Liver (tissue), 9 donors: ENCODE measurements around the gene TUB. TPM values are rescaled to one million over a fixed set of nuclear protein-coding genes. Genes with fewer than 3 reads are reported as not detected.

Source experiments
- DNase-seq: peaks from one replicate; pipeline ENCODE4 v3.0.0-alpha.2; 2017; ENCODE audit warnings: low spot score
- H3K27ac ChIP-seq, 2 donors: one replicate each; pipeline ENCODE4 v1.7.0; 2013; ENCODE audit warnings: inconsistent platforms in 2 of 2, low read length in 2 of 2, control low read depth in 1 of 2, low read depth in 1 of 2, mild to moderate bottlenecking in 1 of 2
- H3K27me3 ChIP-seq, 4 donors: one replicate each; pipeline versions ENCODE4 v1.6.1 to v1.7.0; 2013; ENCODE audit warnings: low read length in 3 of 4, inconsistent platforms in 1 of 4, mild to moderate bottlenecking in 1 of 4, moderate library complexity in 1 of 4; ENCODE audit not compliant: control insufficient read depth in 4 of 4, insufficient read depth in 4 of 4
- H3K36me3 ChIP-seq, 4 donors: one replicate each; pipeline versions ENCODE4 v1.6.1 to v1.7.0; 2013; ENCODE audit warnings: low read length in 3 of 4, mild to moderate bottlenecking in 3 of 4, low read depth in 1 of 4, moderate library complexity in 1 of 4; ENCODE audit not compliant: control insufficient read depth in 4 of 4, insufficient read depth in 3 of 4
- H3K4me1 ChIP-seq, 4 donors: one replicate each; pipeline versions ENCODE4 v1.6.1 to v1.7.0; 2013; ENCODE audit warnings: low read length in 3 of 4, mild to moderate bottlenecking in 3 of 4, moderate library complexity in 1 of 4; ENCODE audit not compliant: control insufficient read depth in 4 of 4, insufficient read depth in 4 of 4
- H3K4me3 ChIP-seq, 3 donors: one replicate each; pipeline versions ENCODE4 v1.6.1 to v1.7.0; 2013; ENCODE audit warnings: low read length in 3 of 3, control low read depth in 1 of 3, low read depth in 1 of 3, mild to moderate bottlenecking in 1 of 3
- H3K9ac ChIP-seq, 2 donors: one replicate each; pipeline ENCODE4 v1.7.0; 2013; ENCODE audit warnings: low read length in 2 of 2, mild to moderate bottlenecking in 2 of 2, moderate library complexity in 2 of 2, control low read depth in 1 of 2, low read depth in 1 of 2
- H3K9me3 ChIP-seq, 4 donors: one replicate each; pipeline versions ENCODE4 v1.6.1 to v1.7.0; 2013; ENCODE audit warnings: low read length in 3 of 4; ENCODE audit not compliant: control insufficient read depth in 4 of 4
- ATF3 ChIP-seq: IDR thresholded peaks from 2 replicates; pipeline ENCODE4 v1.6.1; 2016; ENCODE audit warnings: antibody characterized with exemption
- CTCF ChIP-seq: fragments of 150-350 bp; IDR thresholded peaks from 2 replicates; pipeline ENCODE4 v1.5.1; 2017; ENCODE audit warnings: improper control_type of control experiment, low read depth, low read length; ENCODE audit not compliant: missing input control
- EGR1 ChIP-seq, 2 donors: IDR thresholded peaks; 2 replicates each; pipeline ENCODE4 v1.6.1; 2016 to 2018; ENCODE audit warnings: antibody characterized with exemption in 2 of 2, low read depth in 2 of 2
- FOXA1 ChIP-seq: IDR thresholded peaks from 2 replicates; pipeline ENCODE4 v1.6.1; 2016; ENCODE audit warnings: antibody characterized with exemption
- FOXA2 ChIP-seq: IDR thresholded peaks from 2 replicates; pipeline ENCODE4 v1.6.1; 2016; ENCODE audit warnings: antibody characterized with exemption
- GABPA ChIP-seq, 2 donors: IDR thresholded peaks in 1 of 2; conservative IDR thresholded peaks in 1 of 2; 2 replicates each; pipeline ENCODE4 v1.6.1; 2016; ENCODE audit warnings: antibody characterized with exemption in 2 of 2, mild to moderate bottlenecking in 1 of 2, moderate library complexity in 1 of 2
- HNF4A ChIP-seq, 2 donors: conservative IDR thresholded peaks; 2 replicates each; pipeline ENCODE4 v1.6.1; 2016; ENCODE audit warnings: antibody characterized with exemption in 2 of 2, mild to moderate bottlenecking in 2 of 2
- HNF4G ChIP-seq: IDR thresholded peaks from 2 replicates; pipeline ENCODE4 v1.6.1; 2016; ENCODE audit warnings: antibody characterized with exemption
- MAX ChIP-seq: IDR thresholded peaks from 2 replicates; pipeline ENCODE4 v1.6.1; 2016; ENCODE audit warnings: antibody characterized with exemption
- NR2F2 ChIP-seq: IDR thresholded peaks from 2 replicates; pipeline ENCODE4 v1.6.1; 2016; ENCODE audit warnings: antibody characterized with exemption
- RAD21 ChIP-seq, 2 donors: IDR thresholded peaks; 2 replicates each; pipeline ENCODE4 v1.6.1; 2016; ENCODE audit warnings: antibody characterized with exemption in 2 of 2, mild to moderate bottlenecking in 2 of 2
- REST ChIP-seq: IDR thresholded peaks from 2 replicates; pipeline ENCODE4 v1.6.1; 2016; ENCODE audit warnings: antibody characterized with exemption, mild to moderate bottlenecking
- RXRA ChIP-seq, 2 donors: IDR thresholded peaks; 2 replicates each; pipeline ENCODE4 v1.6.1; 2017 to 2018; ENCODE audit warnings: antibody characterized with exemption in 2 of 2, mild to moderate bottlenecking in 1 of 2
- SP1 ChIP-seq: IDR thresholded peaks from 2 replicates; pipeline ENCODE4 v1.6.1; 2018; ENCODE audit warnings: antibody characterized with exemption, mild to moderate bottlenecking
- TAF1 ChIP-seq: conservative IDR thresholded peaks from 2 replicates; pipeline ENCODE4 v1.6.1; 2016; ENCODE audit warnings: antibody characterized with exemption, mild to moderate bottlenecking
- YY1 ChIP-seq: IDR thresholded peaks from 2 replicates; pipeline ENCODE4 v1.6.1; 2016; ENCODE audit warnings: antibody characterized with exemption, mild to moderate bottlenecking
- ZBTB33 ChIP-seq: IDR thresholded peaks from 2 replicates; pipeline ENCODE4 v1.6.1; 2016; ENCODE audit warnings: antibody characterized with exemption
- WGBS: extraction: QIAGEN DNeasy Blood & Tissue Kit; methylation state at CpG from one replicate; pipeline ENCODE4 v1.1.7; 2013; 5-methylcytosine and 5-hydroxymethylcytosine counted together
- polyA plus RNA-seq, 2 donors: library from polyadenylated mRNA; stranded (reverse) in 1 of 2; unstranded in 1 of 2; fragments of 200-250 nt in 1 of 2; fragments of >200 nt in 1 of 2; fragmentation: Nextera tagmentation in 1 of 2; extraction: Ambion mirVana in 1 of 2; gene quantifications; one replicate each; pipeline versions ENCODE4 v1.2.1 to v1.2.3, GENCODE V29; 2013 to 2015
- total RNA-seq, 2 donors: library from RNA; depleted of rRNA; stranded (reverse); fragments of >200 nt; gene quantifications; one replicate each; pipeline ENCODE4 v1.2.3, GENCODE V29; 2014
- donor health status: healthy.
- donor health status: healthy.
- donor health status: healthy.
- donor health status: healthy.
- donor health status: healthy.

TUB gene
- total and polyA plus RNA-seq, 4 donors: 0.15 to 1.3 (median 0.66) TPM

- Histone ChIP-seq H3K4me3 (no peak overlapping the region), H3K27ac (no peak overlapping the region), H3K9me3 (no peaks in the 10 kb centered on the region), H3K9ac (no peak overlapping the region), H3K36me3 (no peaks in the 10 kb centered on the region), H3K4me1 (no peaks in the 10 kb centered on the region), H3K27me3 (peaks cover 0 to 2% (median 0%) of the 10 kb centered on the region in 4 donors)
- TF ChIP-seq ATF3 (no peak), GABPA (IDR thresholded peaks at IDR 0.05 in 1 of 2, conservative IDR thresholded peaks at IDR 0.05 in 1 of 2) (no peak), TAF1 (no peak), REST (no peak), SP1 (no peak), FOXA1 (no peak), NR2F2 (no peak), ZBTB33 (no peak), FOXA2 (no peak), MAX (no peak), RAD21 (IDR thresholded peaks at IDR 0.05) (no peak), HNF4G (no peak), RXRA (IDR thresholded peaks at IDR 0.05) (no peak)
- no peak for DNase-seq
- 71% methylated on average over 4 of the region's 4 CpGs for WGBS
Observed at GRCh38 chr11:8045839-8046238, 35.2 kb upstream of the TUB start.

GRCh38 chr11:8047382-8047781, 33.6 kb upstream of the TUB start:
- Histone ChIP-seq H3K27me3 (peaks cover 0 to 2% (median 0%) of the 10 kb centered on the region in 4 donors), H3K27ac (no peak overlapping the region), H3K4me1 (no peaks in the 10 kb centered on the region), H3K4me3 (no peak overlapping the region), H3K36me3 (no peaks in the 10 kb centered on the region), H3K9me3 (no peaks in the 10 kb centered on the region), H3K9ac (no peak overlapping the region)
- WGBS: 76% methylated on average over 3 of the region's 3 CpGs
- DNase-seq: no peak
- no peak for TF ChIP-seq FOXA1
- TF ChIP-seq FOXA2: no peak
- TF ChIP-seq HNF4G: no peak
- no peak for TF ChIP-seq CTCF
- TF ChIP-seq REST: no peak
- TF ChIP-seq RXRA (IDR thresholded peaks at IDR 0.05): no peak
- no peak for TF ChIP-seq ZBTB33
- TF ChIP-seq RAD21 (IDR thresholded peaks at IDR 0.05): no peak
- no peak for TF ChIP-seq TAF1
- TF ChIP-seq ATF3: no peak
- TF ChIP-seq YY1: no peak
- TF ChIP-seq NR2F2: no peak
- TF ChIP-seq MAX: no peak
- no peak for TF ChIP-seq SP1
- TF ChIP-seq HNF4A (conservative IDR thresholded peaks at IDR 0.05): no peak
- TF ChIP-seq EGR1 (IDR thresholded peaks at IDR 0.05; ENCODE audit: low read depth in 2 of 2): no peak
